Measurements from ENCODE around the gene UNC13D.

The UNC13D gene

DNA sequence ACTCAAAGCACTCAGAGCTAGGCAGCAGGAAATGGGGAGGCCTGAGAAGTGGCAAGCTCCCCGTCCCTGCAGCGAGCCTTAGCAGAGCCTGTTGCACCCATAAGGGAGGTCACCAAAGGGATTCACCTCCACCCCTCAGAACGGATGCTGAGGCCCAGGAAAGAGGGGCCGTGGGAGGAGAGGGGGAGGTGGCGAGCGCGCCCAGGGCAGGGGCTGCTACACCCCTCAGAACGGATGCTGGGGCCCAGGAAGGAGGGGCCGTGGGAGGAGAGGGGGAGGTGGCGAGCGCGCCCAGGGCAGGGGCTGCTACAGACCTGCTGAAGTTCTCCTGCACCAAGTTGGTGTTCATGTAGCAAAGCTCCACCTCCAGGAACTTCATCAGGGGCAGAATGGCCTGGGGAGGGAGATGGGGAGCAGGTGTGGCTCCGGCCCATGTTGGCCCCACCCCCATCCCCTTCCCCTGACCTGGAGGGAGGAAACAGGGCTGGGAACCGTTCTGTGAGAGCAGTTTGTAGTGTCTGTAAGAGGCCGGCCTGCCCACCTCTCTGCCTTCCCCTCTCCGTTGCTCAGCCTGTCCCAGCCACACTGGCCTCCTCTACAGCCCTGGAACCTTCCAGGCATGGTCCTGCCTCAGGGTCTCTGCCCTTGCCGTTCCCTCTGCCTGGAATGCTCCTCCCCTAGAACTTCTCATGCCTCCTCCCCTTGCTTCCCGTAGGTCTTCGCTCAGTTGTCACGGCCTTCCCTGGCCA is 11.4 kb downstream of the UNC13D start:
- peak in 1 of 2 experiments; percentile 12 for DNase-seq

- no peak for DNase-seq
Observed at GRCh38 chr17:75832164-75832651, 12.0 kb downstream of the UNC13D start.

- no peak for DNase-seq
Observed at GRCh38 chr17:75831032-75831571, 13.1 kb downstream of the UNC13D start.

- peak in 1 of 2 experiments; percentile 14 for DNase-seq
Observed at GRCh38 chr17:75830164-75831031, 13.8 kb downstream of the UNC13D start.

GRCh38 chr17:75829747-75830146 is 14.5 kb downstream of the UNC13D start:
- no peak for DNase-seq

DNA sequence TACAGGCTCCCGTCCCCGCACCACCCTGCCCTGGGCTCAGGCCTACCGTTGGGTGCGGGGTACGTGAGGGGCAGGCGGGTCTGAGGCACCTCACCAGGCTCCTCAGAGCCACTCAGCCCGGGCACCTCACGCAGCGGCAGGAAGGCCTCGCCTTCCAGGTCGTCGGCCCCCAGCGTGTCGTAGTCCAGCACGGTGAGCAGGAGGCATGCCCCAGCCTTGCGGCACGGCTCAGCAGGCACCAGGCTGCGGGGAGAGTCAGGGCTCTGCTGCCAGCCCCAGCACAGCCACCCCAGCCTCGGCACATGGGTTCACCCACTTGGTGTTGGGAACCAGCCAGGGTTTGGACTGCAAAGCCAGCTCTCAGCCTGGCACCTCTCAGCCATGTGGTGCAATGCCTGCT is 15.5 kb downstream of the UNC13D start:
- no peak for DNase-seq

- no peak for DNase-seq
Observed at GRCh38 chr17:75828076-75828400, 16.2 kb downstream of the UNC13D start.

- peak; percentile 49 to 53 for DNase-seq
Observed at GRCh38 chr17:75827308-75828075, 16.7 kb downstream of the UNC13D start.

- DNase-seq, result no peak
Observed at GRCh38 chr17:75826561-75827307, 17.5 kb downstream of the UNC13D start.

GRCh38 chr17:75825748-75826370 is 18.3 kb downstream of the UNC13D start:
- no peak for DNase-seq

DNA sequence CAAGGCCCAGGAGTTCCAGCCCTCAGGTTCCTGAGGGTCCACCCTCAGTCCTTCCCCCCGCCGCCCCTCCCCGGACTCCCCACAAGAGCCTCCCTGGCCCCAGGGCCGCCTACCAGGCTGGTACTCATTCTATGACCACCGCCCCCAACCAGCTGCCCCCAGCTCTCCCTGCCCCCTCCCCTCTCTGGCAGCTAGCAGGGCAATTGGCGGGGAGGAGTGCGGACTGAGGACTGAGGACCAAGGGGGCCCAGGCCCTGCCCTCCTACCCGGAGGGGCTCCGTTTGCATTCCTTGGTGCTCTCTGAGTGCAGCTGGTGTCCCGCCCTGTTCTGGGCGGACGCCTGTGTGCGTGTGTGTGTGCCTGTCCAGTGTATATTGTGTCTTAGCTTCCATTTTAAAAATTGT is 19.1 kb downstream of the UNC13D start:
- DNase-seq, result no peak

- no peak for DNase-seq
Observed at GRCh38 chr17:75824666-75825065, 19.5 kb downstream of the UNC13D start.

- no peak for DNase-seq
Observed at GRCh38 chr17:75824050-75824552, 20.1 kb downstream of the UNC13D start.

GRCh38 chr17:75823257-75824041 is 20.8 kb downstream of the UNC13D start:
- DNase-seq, result no peak

- DNase-seq, result no peak
Observed at GRCh38 chr17:75822800-75823166, 21.4 kb downstream of the UNC13D start.

- DNase-seq, result peak in 1 of 2 experiments; percentile 30
Observed at GRCh38 chr17:75822119-75822799, 21.9 kb downstream of the UNC13D start.

DNA sequence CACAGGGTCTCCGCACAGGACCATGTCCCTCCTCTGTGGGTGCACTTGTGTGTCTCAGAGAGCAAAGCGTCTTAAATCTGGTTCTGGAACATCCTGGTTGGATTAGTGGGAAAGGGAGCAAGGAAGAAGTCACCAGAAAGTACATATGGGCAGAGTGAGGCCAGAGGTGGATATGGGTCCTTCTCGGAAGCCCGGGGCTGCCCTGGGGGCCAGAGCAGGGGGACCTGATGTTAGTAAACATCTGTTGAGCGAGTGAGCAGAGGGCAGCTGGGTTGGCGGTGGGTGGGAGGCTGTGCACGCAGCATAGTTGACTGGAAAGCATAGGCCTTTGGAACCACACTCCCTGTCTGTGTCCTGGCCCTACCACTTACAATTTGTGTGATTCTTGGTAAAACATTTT is 22.7 kb downstream of the UNC13D start:
- DNase-seq, result no peak

- no peak for DNase-seq
Observed at GRCh38 chr17:75820094-75821080, 23.8 kb downstream of the UNC13D start.

DNA sequence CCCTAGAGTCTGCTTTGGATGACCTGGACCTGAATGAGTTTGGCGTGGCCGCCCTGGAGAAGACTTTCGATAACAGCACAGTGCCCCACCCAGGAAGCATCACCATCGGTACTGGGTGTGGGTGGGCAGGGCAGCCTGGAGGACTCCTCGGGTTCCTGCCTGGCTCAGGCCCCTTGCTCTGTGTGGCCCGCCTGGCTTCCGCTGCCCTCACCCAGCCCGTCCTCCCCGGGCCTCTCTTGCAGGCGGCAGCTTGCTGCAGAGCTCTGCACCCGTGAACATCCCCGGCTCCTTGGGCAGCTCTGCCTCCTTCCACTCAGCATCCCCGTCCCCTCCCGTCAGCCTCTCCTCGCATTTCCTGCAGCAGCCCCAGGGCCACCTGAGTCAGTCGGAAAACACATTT is 24.5 kb downstream of the UNC13D start:
- no peak for DNase-seq
